Endothelial cell (in vitro differentiated cells): ENCODE data around the gene OR52W1. TPM values are rescaled to one million over a fixed set of nuclear protein-coding genes. Genes with fewer than 3 reads are reported as not detected.

Experiments used
- DNase-seq: peaks from one replicate; pipeline ENCODE4 v3.0.0; 2021; ENCODE audit warnings: low spot score
- H3K27ac Mint-ChIP-seq: one replicate; pipeline ENCODE4 v1.8.0; 2021; ENCODE audit warnings: mixed read lengths, inconsistent platforms; ENCODE audit not compliant: unreplicated experiment
- H3K27me3 Mint-ChIP-seq: one replicate; pipeline ENCODE4 v1.8.0; 2021; ENCODE audit warnings: mild to moderate bottlenecking, moderate library complexity, mixed read lengths, inconsistent platforms; ENCODE audit not compliant: unreplicated experiment
- H3K36me3 Mint-ChIP-seq: one replicate; pipeline ENCODE4 v1.8.0; 2021; ENCODE audit warnings: mild to moderate bottlenecking, low read depth, mixed read lengths, inconsistent platforms; ENCODE audit not compliant: unreplicated experiment
- H3K4me1 Mint-ChIP-seq: one replicate; pipeline ENCODE4 v1.8.0; 2021; ENCODE audit warnings: mild to moderate bottlenecking, mixed read lengths, inconsistent platforms; ENCODE audit not compliant: unreplicated experiment
- H3K4me3 Mint-ChIP-seq: one replicate; pipeline ENCODE4 v1.8.0; 2021; ENCODE audit warnings: mild to moderate bottlenecking, mixed read lengths, inconsistent platforms; ENCODE audit not compliant: unreplicated experiment
- H3K9me3 Mint-ChIP-seq: one replicate; pipeline ENCODE4 v1.8.0; 2021; ENCODE audit warnings: mixed read lengths, inconsistent platforms; ENCODE audit not compliant: unreplicated experiment
- long read RNA-seq: library from polyadenylated mRNA; unstranded; transcript quantifications from one replicate; pipeline ENCODE4 v2.0.0, GENCODE V29; 2020; ENCODE audit not compliant: unreplicated experiment
- total RNA-seq: library from RNA; stranded (reverse); fragmentation: NEBNext Ultra II Directional; extraction: Animal tissue kit (Norgen Biotek cat#: 25700); gene quantifications from one replicate; pipeline ENCODE4 v1.2.1, GENCODE V29; 2021; ENCODE audit not compliant: unreplicated experiment
- TF ChIP-seq, protein P1 (sequence below): fragments of 200-600 bp; sonication (generic); IDR thresholded peaks from one replicate; pipeline ENCODE4 v1.5.0; 2021; ENCODE audit warnings: antibody characterized with exemption; ENCODE audit not compliant: unreplicated experiment

The OR52W1 gene, protein sequence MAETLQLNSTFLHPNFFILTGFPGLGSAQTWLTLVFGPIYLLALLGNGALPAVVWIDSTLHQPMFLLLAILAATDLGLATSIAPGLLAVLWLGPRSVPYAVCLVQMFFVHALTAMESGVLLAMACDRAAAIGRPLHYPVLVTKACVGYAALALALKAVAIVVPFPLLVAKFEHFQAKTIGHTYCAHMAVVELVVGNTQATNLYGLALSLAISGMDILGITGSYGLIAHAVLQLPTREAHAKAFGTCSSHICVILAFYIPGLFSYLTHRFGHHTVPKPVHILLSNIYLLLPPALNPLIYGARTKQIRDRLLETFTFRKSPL
- not detected for total RNA-seq
- long read RNA-seq, result 0 reads

DNA sequence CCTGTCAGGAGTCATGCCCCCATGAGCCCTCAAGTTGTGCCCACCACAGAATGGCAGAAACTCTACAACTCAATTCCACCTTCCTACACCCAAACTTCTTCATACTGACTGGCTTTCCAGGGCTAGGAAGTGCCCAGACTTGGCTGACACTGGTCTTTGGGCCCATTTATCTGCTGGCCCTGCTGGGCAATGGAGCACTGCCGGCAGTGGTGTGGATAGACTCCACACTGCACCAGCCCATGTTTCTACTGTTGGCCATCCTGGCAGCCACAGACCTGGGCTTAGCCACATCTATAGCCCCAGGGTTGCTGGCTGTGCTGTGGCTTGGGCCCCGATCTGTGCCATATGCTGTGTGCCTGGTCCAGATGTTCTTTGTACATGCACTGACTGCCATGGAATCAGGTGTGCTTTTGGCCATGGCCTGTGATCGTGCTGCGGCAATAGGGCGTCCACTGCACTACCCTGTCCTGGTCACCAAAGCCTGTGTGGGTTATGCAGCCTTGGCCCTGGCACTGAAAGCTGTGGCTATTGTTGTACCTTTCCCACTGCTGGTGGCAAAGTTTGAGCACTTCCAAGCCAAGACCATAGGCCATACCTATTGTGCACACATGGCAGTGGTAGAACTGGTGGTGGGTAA, at the start of gene OR52W1:
Gene OR52W1, plus strand, starts transcription at position 51 of the 637 bp plus-strand sequence. Its CDS starts 0 bp downstream, at position 51.
- TF ChIP-seq, protein P1, sequence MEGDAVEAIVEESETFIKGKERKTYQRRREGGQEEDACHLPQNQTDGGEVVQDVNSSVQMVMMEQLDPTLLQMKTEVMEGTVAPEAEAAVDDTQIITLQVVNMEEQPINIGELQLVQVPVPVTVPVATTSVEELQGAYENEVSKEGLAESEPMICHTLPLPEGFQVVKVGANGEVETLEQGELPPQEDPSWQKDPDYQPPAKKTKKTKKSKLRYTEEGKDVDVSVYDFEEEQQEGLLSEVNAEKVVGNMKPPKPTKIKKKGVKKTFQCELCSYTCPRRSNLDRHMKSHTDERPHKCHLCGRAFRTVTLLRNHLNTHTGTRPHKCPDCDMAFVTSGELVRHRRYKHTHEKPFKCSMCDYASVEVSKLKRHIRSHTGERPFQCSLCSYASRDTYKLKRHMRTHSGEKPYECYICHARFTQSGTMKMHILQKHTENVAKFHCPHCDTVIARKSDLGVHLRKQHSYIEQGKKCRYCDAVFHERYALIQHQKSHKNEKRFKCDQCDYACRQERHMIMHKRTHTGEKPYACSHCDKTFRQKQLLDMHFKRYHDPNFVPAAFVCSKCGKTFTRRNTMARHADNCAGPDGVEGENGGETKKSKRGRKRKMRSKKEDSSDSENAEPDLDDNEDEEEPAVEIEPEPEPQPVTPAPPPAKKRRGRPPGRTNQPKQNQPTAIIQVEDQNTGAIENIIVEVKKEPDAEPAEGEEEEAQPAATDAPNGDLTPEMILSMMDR, result no peak
- DNase-seq, result no peak
- no peaks in the 10 kb centered on the region for H3K36me3 Mint-ChIP-seq
- H3K9me3 Mint-ChIP-seq, result no peaks in the 10 kb centered on the region
- no peaks in the 10 kb centered on the region for H3K4me1 Mint-ChIP-seq
- H3K27ac Mint-ChIP-seq, result no peak within 1 kb of the TSS
- H3K27me3 Mint-ChIP-seq, result peaks cover 2% of the 10 kb centered on the region
- no peak within 1 kb of the TSS for H3K4me3 Mint-ChIP-seq

DNA sequence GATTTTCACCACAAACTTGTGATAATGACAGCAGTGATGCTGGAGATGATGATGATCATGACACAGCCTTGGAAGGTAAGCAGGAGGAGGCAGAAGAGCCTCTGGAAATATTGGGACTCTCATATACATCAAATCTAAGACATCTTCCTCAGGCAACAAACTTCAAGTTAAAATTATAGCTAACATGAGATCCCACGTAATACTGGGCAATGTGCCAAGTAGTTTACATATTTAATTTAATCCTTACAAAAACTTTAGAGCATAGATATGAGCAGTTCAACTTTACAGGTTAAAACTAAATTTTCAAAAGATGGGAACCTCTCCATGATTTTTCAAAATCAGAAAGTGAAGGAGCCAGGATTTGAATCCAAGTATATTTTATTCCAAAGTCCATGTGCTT, 47.9 kb upstream of the OR52W1 start:
- no peak for DNase-seq
- TF ChIP-seq, protein P1, result no peak
- H3K36me3 Mint-ChIP-seq, result no peaks in the 10 kb centered on the region
- no peak overlapping the region for H3K27ac Mint-ChIP-seq
- no peaks in the 10 kb centered on the region for H3K4me1 Mint-ChIP-seq
- H3K9me3 Mint-ChIP-seq, result no peaks in the 10 kb centered on the region
- no peaks in the 10 kb centered on the region for H3K27me3 Mint-ChIP-seq
- no peak overlapping the region for H3K4me3 Mint-ChIP-seq

DNA sequence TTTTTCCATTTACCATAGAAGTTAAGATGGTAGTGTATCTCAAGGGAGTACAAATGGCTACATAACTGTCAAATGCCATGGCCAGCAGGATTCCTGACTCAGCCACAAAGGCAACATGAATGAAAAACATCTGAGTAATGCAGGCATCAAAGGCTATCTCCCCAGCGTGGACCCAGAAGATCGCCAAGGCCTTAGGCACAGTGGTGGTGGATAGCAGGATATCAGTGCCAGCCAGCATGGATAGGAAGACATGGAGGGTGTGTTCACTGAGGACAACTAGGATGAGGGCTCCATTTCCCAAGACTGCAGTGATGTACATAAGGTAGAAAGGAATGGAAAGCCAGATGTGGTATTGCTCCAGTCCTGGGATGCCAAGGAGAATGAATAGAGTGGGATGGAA, 46.9 kb upstream of the OR52W1 start:
- Mint-ChIP-seq H3K9me3 (no peaks in the 10 kb centered on the region), H3K27me3 (no peaks in the 10 kb centered on the region), H3K36me3 (no peaks in the 10 kb centered on the region), H3K27ac (no peak overlapping the region), H3K4me3 (no peak overlapping the region), H3K4me1 (no peaks in the 10 kb centered on the region)
- DNase-seq, result no peak
- TF ChIP-seq, protein P1, result no peak

DNA sequence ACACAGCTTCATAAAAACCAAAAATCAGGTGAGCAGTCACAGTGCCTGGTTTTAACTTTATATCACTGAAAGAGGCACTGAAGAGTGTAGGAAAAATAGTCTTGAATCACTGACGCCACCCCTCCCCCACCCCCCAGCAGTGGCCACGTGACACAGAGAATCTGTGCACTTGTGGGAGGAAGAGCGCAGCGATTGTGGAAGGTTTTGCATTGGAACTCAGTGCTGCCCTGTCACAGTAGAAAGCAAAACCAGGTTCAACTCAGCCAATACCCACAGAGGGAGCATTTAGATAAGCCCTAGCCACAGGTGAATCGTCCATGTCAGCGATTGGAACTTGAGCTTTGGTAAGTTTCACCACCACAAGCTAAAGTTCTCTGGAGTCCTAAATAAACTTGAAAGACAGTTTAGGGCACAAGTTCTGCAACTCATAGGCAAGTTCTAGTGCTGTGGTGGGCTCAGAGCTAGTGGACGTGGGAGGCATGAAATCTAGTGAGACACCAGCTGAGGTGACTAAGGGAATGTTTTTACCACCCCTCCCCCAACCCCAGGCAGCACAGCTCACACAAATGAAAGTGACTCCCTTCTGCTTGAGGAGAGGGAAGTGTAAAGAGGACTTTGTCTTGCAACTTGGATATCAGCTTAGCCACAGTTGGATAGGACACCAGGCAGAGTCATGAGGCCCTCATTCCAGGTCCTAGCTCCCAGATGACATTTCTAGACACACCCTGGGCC, 42.2 kb upstream of the OR52W1 start:
- Mint-ChIP-seq H3K4me1 (no peaks in the 10 kb centered on the region), H3K27ac (peak overlapping the region; percentile 11), H3K36me3 (no peaks in the 10 kb centered on the region), H3K9me3 (no peaks in the 10 kb centered on the region), H3K4me3 (no peak overlapping the region), H3K27me3 (no peaks in the 10 kb centered on the region)
- DNase-seq, result no peak
- TF ChIP-seq, protein P1, result no peak
